HS-5 (cell line): ENCODE measurements around the gene CD99L2.
"Not testable (repeated sequence)": the region's sequence is repeated elsewhere in the genome, so short reads cannot be mapped to it uniquely, and the experiment has no call there.

Source experiments
- DNase-seq: peaks from one replicate; pipeline ENCODE4 v3.0.0-alpha.2; 2012; ENCODE audit warnings: low read depth

The CD99L2 gene

GRCh38 chrX:150856785-150857184 lies 41.7 kb downstream of the CD99L2 start:
- no peak for DNase-seq

GRCh38 chrX:150856101-150856500 lies 42.4 kb downstream of the CD99L2 start:
- no peak for DNase-seq

- DNase-seq, result no peak
Observed at GRCh38 chrX:150854856-150855255, 43.6 kb downstream of the CD99L2 start.

GRCh38 chrX:150849996-150850720 lies 48.3 kb downstream of the CD99L2 start:
- DNase-seq, result no peak

- no peak for DNase-seq
Observed at GRCh38 chrX:150849486-150849885, 49.0 kb downstream of the CD99L2 start.

- no peak for DNase-seq
Observed at GRCh38 chrX:150848914-150849365, 49.5 kb downstream of the CD99L2 start.

GRCh38 chrX:150847088-150847487 lies 51.4 kb downstream of the CD99L2 start:
- no peak for DNase-seq

GRCh38 chrX:150846130-150846529 lies 52.3 kb downstream of the CD99L2 start:
- DNase-seq, result no peak

GRCh38 chrX:150845091-150845490 lies 53.4 kb downstream of the CD99L2 start:
- DNase-seq, result no peak

GRCh38 chrX:150844016-150844415 lies 54.5 kb downstream of the CD99L2 start:
- no peak for DNase-seq

GRCh38 chrX:150842198-150842685 lies 56.2 kb downstream of the CD99L2 start:
- DNase-seq, result no peak

- DNase-seq, result no peak
Observed at GRCh38 chrX:150841456-150842197, 56.8 kb downstream of the CD99L2 start.

- no peak for DNase-seq
Observed at GRCh38 chrX:150837845-150838244, 60.6 kb downstream of the CD99L2 start.

- no peak for DNase-seq
Observed at GRCh38 chrX:150834695-150835094, 63.8 kb downstream of the CD99L2 start.

- DNase-seq, result no peak
Observed at GRCh38 chrX:150833454-150834056, 64.9 kb downstream of the CD99L2 start.

- DNase-seq, result no peak
Observed at GRCh38 chrX:150831863-150832262, 66.6 kb downstream of the CD99L2 start.

- no peak for DNase-seq
Observed at GRCh38 chrX:150828785-150829184, 69.7 kb downstream of the CD99L2 start.

GRCh38 chrX:150824352-150824751 lies 74.1 kb downstream of the CD99L2 start:
- not testable (repeated sequence) for DNase-seq

GRCh38 chrX:150823826-150824225 lies 74.6 kb downstream of the CD99L2 start:
- not testable (repeated sequence) for DNase-seq

- DNase-seq, result no peak
Observed at GRCh38 chrX:150821971-150822370, 76.5 kb downstream of the CD99L2 start.

GRCh38 chrX:150813922-150814321 lies 84.5 kb downstream of the CD99L2 start:
- DNase-seq, result no peak

- DNase-seq, result no peak
Observed at GRCh38 chrX:150806827-150807226, 91.6 kb downstream of the CD99L2 start.

GRCh38 chrX:150805736-150806135 lies 92.7 kb downstream of the CD99L2 start:
- no peak for DNase-seq
